Myometrial cell (primary cell): ENCODE results near the gene HYDIN. TPM values are rescaled to one million over a fixed set of nuclear protein-coding genes. Genes with fewer than 3 reads are reported as not detected.

ENCODE experiments used
- total RNA-seq: library from RNA; depleted of rRNA; stranded (reverse); fragments of >200 nt; gene quantifications from 2 replicates; pipeline ENCODE4 v1.2.3, GENCODE V29; 2015

The HYDIN gene
- 0.18 TPM in 1 of 2 replicates, not detected in the other for total RNA-seq

DNA sequence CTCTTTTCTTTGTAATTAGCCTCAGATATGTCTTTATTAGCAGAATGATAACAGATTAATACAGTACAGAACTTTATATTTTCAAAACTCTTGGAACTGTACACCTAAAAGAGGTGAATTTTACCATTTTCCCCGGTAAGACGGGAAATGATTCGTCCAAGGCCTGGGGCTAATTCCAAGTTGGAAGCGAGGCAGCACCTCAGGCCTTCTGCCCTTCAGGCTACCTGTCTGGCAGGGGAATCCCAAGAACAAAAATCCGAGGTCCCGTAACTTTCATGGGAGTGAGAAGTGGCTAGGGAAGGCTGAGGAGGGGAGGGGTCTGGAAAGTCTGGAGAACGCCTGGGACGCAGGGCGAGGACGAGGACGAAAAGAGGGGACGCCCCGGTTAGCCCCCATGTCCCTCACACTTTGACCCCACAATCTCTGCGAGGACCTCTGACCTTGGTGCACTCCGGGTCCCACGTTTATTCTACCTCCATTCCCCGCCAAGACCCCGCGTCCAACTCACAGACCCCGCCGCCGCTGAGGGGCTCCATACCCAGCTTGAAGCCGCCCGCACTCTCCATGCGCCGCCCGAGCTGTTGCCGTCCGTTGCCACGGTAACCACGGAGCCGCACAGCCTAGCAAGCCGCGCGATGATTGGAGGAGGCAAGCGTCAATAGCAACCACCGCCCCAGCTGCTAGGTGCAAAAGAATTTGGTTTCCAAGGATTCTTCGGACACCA is at the start of gene HYDIN:
TSS of gene HYDIN (minus strand) at position 601 of the 724 bp plus-strand sequence. CDS start 43,827 bp downstream, outside the sequence.

DNA sequence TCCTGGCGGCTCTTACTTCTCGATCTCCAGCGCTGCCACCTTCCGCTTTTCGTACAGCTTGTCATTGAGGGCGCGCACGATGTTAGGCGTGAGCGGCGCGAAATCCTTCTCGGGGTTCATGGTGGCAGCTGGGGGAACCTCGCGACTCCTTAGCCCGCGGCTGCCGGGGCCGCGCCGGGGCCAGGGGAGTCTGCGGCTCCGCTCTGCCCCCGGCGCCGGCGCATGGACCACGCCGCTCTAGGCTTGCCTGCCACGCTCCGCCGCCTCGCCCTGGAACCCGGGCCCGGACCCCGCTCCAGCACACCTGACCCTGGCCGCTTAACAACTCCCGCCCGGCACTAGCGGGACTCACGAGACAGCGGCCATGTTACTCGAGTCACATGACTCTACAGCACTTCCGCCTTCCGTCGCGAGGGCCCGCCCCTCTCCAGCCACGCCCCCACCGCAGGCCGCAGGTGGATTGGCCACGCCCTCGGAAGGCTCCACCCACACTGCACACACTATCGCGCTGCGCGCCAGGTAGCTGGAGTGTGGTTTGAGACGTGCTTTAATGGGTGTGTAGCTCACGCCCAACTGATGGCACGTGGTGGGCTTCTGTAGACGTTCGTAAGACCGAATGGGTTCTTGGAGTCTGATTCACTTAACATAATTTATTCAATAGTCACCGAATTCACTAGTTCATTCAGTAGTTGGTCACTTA is 429.6 kb downstream of the HYDIN start, which contains the start of gene VAC14:
TSS of gene VAC14 (minus strand) at position 378 of the 700 bp plus-strand sequence. CDS start at position 120, 258 bp downstream.

Other genes starting within 250 kb of the HYDIN start
- 16.1 and 23.6 TPM in 2 replicates for gene CMTR2, start 58.7 kb upstream of the HYDIN start, total RNA-seq
- not detected in 2 replicates for gene CALB2, start 128.0 kb upstream of the HYDIN start, total RNA-seq
- gene TLE7, start 211.3 kb upstream of the HYDIN start, total RNA-seq: not detected in 2 replicates
- gene ZNF23, start 231.5 kb upstream of the HYDIN start, total RNA-seq: 6.3 and 6.7 TPM in 2 replicates